Measurements from ENCODE around the gene COL28A1. TPM values are rescaled to one million over a fixed set of nuclear protein-coding genes. Genes with fewer than 3 reads are reported as not detected.

The COL28A1 gene
- total and polyA plus RNA-seq, 2 experiments from 2014 or later, result 0.31 to 0.70 TPM

DNA sequence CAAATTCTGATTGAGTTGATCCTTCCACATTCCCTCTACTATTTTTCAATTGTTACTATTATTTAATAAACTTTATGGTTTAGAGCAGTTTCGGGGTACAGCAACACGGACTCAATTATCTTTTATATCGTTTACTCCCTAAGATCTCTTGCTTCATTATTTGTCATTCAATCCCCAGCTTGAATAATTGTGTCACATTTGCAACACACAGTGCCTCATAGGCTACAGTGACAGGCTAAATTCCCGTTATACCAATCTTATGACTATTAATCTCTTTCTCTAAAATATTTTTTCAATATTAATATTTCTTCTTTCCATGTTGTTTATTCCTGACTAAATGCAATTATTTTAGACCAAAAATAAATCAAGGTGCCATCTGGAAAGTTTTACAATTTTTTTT lies 4.0 kb upstream of the COL28A1 start:
- no peak overlapping the region for H3K27ac ChIP-seq (ENCODE audit: low read depth)
- no peak overlapping the region for H3K4me2 ChIP-seq
- Mint-ChIP-seq H3K9me3 (no peaks in the 10 kb centered on the region), H3K27ac (no peak overlapping the region), H3K4me3 (no peak overlapping the region), H3K4me1 (0 out of 3 replicates have a peak, but pooled peaks cover 2% of the 10 kb centered on the region), H3K27me3 (ENCODE audit: insufficient read depth, low read depth, poor library complexity) (no peaks in the 10 kb centered on the region), H3K36me3 (ENCODE audit: low read depth) (no peaks in the 10 kb centered on the region)
- H2AFZ ChIP-seq, result no peak overlapping the region
- no peak for TF ChIP-seq ZNF114 (CRISPR knock-in tag; IDR thresholded peaks at IDR 0.05)
- no peak for TF ChIP-seq EZH2 (IDR thresholded peaks at IDR 0.05; ENCODE audit: low read depth, unreplicated experiment)
- TF ChIP-seq, protein P1, sequence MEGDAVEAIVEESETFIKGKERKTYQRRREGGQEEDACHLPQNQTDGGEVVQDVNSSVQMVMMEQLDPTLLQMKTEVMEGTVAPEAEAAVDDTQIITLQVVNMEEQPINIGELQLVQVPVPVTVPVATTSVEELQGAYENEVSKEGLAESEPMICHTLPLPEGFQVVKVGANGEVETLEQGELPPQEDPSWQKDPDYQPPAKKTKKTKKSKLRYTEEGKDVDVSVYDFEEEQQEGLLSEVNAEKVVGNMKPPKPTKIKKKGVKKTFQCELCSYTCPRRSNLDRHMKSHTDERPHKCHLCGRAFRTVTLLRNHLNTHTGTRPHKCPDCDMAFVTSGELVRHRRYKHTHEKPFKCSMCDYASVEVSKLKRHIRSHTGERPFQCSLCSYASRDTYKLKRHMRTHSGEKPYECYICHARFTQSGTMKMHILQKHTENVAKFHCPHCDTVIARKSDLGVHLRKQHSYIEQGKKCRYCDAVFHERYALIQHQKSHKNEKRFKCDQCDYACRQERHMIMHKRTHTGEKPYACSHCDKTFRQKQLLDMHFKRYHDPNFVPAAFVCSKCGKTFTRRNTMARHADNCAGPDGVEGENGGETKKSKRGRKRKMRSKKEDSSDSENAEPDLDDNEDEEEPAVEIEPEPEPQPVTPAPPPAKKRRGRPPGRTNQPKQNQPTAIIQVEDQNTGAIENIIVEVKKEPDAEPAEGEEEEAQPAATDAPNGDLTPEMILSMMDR (conservative IDR thresholded peaks at IDR 0.05; ENCODE audit: low read depth in 2 of 2), result no peak
- TF ChIP-seq CREB1 (CRISPR knock-in tag; IDR thresholded peaks at IDR 0.05; ENCODE audit: low read depth), result no peak
- no peak for TF ChIP-seq ZNF331 (CRISPR knock-in tag; IDR thresholded peaks at IDR 0.05; ENCODE audit: low read depth)
- no peak for TF ChIP-seq EZH2phosphoT487 (IDR thresholded peaks at IDR 0.05; ENCODE audit: unreplicated experiment)
- TF ChIP-seq, protein P2, sequence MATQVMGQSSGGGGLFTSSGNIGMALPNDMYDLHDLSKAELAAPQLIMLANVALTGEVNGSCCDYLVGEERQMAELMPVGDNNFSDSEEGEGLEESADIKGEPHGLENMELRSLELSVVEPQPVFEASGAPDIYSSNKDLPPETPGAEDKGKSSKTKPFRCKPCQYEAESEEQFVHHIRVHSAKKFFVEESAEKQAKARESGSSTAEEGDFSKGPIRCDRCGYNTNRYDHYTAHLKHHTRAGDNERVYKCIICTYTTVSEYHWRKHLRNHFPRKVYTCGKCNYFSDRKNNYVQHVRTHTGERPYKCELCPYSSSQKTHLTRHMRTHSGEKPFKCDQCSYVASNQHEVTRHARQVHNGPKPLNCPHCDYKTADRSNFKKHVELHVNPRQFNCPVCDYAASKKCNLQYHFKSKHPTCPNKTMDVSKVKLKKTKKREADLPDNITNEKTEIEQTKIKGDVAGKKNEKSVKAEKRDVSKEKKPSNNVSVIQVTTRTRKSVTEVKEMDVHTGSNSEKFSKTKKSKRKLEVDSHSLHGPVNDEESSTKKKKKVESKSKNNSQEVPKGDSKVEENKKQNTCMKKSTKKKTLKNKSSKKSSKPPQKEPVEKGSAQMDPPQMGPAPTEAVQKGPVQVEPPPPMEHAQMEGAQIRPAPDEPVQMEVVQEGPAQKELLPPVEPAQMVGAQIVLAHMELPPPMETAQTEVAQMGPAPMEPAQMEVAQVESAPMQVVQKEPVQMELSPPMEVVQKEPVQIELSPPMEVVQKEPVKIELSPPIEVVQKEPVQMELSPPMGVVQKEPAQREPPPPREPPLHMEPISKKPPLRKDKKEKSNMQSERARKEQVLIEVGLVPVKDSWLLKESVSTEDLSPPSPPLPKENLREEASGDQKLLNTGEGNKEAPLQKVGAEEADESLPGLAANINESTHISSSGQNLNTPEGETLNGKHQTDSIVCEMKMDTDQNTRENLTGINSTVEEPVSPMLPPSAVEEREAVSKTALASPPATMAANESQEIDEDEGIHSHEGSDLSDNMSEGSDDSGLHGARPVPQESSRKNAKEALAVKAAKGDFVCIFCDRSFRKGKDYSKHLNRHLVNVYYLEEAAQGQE (IDR thresholded peaks at IDR 0.05; ENCODE audit: unreplicated experiment), result no peak
- TF ChIP-seq JUNB (IDR thresholded peaks at IDR 0.05; ENCODE audit: unreplicated experiment), result no peak
- no peak for TF ChIP-seq STAT1 (IDR thresholded peaks at IDR 0.05; ENCODE audit: unreplicated experiment)
- no peak for TF ChIP-seq NANOG (IDR thresholded peaks at IDR 0.05; ENCODE audit: borderline replicate concordance)
- TF ChIP-seq, protein P3, sequence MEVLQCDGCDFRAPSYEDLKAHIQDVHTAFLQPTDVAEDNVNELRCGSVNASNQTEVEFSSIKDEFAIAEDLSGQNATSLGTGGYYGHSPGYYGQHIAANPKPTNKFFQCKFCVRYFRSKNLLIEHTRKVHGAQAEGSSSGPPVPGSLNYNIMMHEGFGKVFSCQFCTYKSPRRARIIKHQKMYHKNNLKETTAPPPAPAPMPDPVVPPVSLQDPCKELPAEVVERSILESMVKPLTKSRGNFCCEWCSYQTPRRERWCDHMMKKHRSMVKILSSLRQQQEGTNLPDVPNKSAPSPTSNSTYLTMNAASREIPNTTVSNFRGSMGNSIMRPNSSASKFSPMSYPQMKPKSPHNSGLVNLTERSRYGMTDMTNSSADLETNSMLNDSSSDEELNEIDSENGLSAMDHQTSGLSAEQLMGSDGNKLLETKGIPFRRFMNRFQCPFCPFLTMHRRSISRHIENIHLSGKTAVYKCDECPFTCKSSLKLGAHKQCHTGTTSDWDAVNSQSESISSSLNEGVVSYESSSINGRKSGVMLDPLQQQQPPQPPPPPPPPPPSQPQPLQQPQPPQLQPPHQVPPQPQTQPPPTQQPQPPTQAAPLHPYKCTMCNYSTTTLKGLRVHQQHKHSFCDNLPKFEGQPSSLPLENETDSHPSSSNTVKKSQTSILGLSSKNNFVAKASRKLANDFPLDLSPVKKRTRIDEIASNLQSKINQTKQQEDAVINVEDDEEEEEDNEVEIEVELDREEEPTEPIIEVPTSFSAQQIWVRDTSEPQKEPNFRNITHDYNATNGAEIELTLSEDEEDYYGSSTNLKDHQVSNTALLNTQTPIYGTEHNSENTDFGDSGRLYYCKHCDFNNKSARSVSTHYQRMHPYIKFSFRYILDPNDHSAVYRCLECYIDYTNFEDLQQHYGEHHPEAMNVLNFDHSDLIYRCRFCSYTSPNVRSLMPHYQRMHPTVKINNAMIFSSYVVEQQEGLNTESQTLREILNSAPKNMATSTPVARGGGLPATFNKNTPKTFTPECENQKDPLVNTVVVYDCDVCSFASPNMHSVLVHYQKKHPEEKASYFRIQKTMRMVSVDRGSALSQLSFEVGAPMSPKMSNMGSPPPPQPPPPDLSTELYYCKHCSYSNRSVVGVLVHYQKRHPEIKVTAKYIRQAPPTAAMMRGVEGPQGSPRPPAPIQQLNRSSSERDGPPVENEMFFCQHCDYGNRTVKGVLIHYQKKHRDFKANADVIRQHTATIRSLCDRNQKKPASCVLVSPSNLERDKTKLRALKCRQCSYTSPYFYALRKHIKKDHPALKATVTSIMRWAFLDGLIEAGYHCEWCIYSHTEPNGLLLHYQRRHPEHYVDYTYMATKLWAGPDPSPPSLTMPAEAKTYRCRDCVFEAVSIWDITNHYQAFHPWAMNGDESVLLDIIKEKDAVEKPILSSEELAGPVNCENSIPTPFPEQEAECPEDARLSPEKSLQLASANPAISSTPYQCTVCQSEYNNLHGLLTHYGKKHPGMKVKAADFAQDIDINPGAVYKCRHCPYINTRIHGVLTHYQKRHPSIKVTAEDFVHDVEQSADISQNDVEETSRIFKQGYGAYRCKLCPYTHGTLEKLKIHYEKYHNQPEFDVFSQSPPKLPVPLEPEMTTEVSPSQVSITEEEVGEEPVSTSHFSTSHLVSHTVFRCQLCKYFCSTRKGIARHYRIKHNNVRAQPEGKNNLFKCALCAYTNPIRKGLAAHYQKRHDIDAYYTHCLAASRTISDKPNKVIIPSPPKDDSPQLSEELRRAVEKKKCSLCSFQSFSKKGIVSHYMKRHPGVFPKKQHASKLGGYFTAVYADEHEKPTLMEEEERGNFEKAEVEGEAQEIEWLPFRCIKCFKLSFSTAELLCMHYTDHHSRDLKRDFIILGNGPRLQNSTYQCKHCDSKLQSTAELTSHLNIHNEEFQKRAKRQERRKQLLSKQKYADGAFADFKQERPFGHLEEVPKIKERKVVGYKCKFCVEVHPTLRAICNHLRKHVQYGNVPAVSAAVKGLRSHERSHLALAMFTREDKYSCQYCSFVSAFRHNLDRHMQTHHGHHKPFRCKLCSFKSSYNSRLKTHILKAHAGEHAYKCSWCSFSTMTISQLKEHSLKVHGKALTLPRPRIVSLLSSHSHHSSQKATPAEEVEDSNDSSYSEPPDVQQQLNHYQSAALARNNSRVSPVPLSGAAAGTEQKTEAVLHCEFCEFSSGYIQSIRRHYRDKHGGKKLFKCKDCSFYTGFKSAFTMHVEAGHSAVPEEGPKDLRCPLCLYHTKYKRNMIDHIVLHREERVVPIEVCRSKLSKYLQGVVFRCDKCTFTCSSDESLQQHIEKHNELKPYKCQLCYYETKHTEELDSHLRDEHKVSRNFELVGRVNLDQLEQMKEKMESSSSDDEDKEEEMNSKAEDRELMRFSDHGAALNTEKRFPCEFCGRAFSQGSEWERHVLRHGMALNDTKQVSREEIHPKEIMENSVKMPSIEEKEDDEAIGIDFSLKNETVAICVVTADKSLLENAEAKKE (CRISPR knock-in tag; IDR thresholded peaks at IDR 0.05), result no peak
- ATAC-seq, result no peak
- no peaks in the 10 kb centered on the region for H3K79me2 ChIP-seq (replicated peaks; ENCODE audit: insufficient read depth)
- no peaks in the 10 kb centered on the region for H3K9me2 ChIP-seq (ENCODE audit: insufficient read depth)
- no peaks in the 10 kb centered on the region for H3K36me3 ChIP-seq (ENCODE audit: insufficient read depth)
- no peaks in the 10 kb centered on the region for H3F3A ChIP-seq (replicated peaks; ENCODE audit: low read depth)
- DNase-seq (ENCODE audit: low spot score), result no peak
- no peaks in the 10 kb centered on the region for H4K20me1 ChIP-seq (replicated peaks; ENCODE audit: insufficient read depth)
- no peaks in the 10 kb centered on the region for H3K27me3 ChIP-seq (ENCODE audit: insufficient read depth)
- no peak overlapping the region for H3K4me3 ChIP-seq
- no peaks in the 10 kb centered on the region for H3K4me1 ChIP-seq (ENCODE audit: insufficient read depth)
